Measurements from ENCODE around the gene C1orf122. TPM values are rescaled to one million over a fixed set of nuclear protein-coding genes. Genes with fewer than 3 reads are reported as not detected.
A peak's percentile ranks its signal among the peaks of the same experiment; 100 is the strongest.
"Not testable (repeated sequence)": the region's sequence is repeated elsewhere in the genome, so short reads cannot be mapped to it uniquely, and the experiment has no call there.

Gene C1orf122
- total RNA-seq, result 10 to 100 TPM; 19.1 to 22.2 TPM

DNA sequence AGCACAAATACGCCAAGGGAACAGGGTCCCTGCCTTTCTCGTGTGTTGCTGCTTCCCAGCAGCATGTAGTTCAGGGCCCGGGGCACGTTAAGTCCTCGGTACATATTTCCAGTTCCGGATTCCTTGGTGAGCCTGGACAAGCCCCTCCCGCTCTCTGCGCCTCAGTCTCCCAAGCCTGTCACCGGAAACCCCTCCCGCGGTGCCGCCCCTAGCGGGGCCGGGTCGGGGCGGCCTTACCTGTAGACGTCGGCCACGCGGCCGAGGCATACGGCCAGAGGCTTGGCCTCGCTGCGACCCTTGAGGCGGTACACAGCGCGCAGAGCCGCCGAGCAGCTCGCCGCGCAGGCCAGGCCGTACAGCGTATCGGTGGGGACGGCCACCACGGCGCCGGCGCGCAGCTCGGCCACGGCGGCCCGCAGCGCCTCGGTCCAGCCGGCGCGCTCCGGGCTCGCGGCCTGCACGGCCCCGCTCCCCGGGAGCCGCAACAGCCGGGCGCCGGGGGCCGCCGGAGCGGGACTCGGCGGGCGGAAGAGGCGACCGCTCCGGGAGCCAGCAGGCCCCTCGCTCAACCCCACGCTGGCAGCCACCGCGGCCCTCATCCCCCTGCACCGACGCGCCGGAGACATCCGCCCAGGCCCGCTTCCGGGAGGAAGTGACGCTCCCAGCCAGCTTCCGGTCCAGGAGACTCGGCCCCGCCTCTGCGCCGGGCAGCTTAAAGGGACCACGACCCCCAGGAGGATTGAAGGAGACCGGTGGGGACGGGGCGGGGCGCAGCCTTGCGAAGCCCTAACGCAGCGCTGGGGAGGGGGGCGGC is at the start of gene C1orf122, which contains the start of gene YRDC:
C1orf122 (plus strand) TSS at position 236 of the 814 bp plus-strand sequence. CDS start 615 bp downstream, outside the sequence.
YRDC (minus strand) TSS at position 654 of the 814 bp plus-strand sequence; CDS start at position 626, 28 bp downstream.
- peak; percentile 95 for DNase-seq
- peak within 1 kb of the TSS; percentile 98 for H3K27ac Mint-ChIP-seq
- H3K4me1 Mint-ChIP-seq (ENCODE audit: low read depth), result peaks cover 34% of the 10 kb centered on the region
- H3K4me3 Mint-ChIP-seq, result peak within 1 kb of the TSS; percentile 91
- peaks cover 43% of the 10 kb centered on the region for H3K36me3 Mint-ChIP-seq (ENCODE audit: low read depth)
- peak; percentile 91 for ATAC-seq
- no peaks in the 10 kb centered on the region for H3K27me3 Mint-ChIP-seq (ENCODE audit: low read depth)
- POLR2A ChIA-PET, result interaction anchor here (0.6 to 2.9 kb wide), 17 partner anchors 10 to 293 kb away, joined by 3 to 19 read pairs (median 4); partner anchors contain the start of genes CDCA8, MEAF6 and MTF1
- no peaks in the 10 kb centered on the region for H3K9me3 Mint-ChIP-seq (ENCODE audit: insufficient read depth)
- CTCF ChIA-PET, result interaction anchor here (0.7 to 3.1 kb wide), 10 partner anchors 15 to 204 kb away, joined by 3 to 44 read pairs (median 3); partner anchors contain the start of genes MTF1 and SF3A3

DNA sequence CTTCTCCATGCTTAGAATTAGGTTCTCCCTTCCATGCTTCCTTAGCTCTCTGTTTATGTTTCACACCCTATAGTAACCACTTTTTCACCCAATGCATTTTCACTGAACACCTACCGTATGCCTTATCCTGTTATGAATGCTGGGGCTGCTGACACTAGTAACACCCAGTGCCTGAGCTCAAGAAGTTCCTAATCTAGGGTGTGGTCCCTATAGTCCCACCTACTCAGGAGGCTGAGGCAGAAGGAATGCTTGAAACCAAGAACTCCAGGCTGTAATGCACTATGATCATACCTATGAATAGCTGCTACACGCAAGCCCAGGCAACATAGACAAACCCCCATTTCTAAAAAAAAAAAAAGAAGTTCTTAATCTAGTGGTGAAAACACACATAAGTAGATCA is 48.1 kb upstream of the C1orf122 start:
- peaks cover 3% of the 10 kb centered on the region for H3K4me1 Mint-ChIP-seq (ENCODE audit: low read depth)
- no peak for ATAC-seq
- H3K27ac Mint-ChIP-seq, result no peak overlapping the region
- H3K9me3 Mint-ChIP-seq (ENCODE audit: insufficient read depth), result no peaks in the 10 kb centered on the region
- H3K27me3 Mint-ChIP-seq (ENCODE audit: low read depth), result peaks cover 34% of the 10 kb centered on the region
- H3K4me3 Mint-ChIP-seq, result no peak overlapping the region
- POLR2A ChIA-PET, result no interaction called here
- CTCF ChIA-PET, result no interaction called here
- no peak for DNase-seq
- H3K36me3 Mint-ChIP-seq (ENCODE audit: low read depth), result no peaks in the 10 kb centered on the region

DNA sequence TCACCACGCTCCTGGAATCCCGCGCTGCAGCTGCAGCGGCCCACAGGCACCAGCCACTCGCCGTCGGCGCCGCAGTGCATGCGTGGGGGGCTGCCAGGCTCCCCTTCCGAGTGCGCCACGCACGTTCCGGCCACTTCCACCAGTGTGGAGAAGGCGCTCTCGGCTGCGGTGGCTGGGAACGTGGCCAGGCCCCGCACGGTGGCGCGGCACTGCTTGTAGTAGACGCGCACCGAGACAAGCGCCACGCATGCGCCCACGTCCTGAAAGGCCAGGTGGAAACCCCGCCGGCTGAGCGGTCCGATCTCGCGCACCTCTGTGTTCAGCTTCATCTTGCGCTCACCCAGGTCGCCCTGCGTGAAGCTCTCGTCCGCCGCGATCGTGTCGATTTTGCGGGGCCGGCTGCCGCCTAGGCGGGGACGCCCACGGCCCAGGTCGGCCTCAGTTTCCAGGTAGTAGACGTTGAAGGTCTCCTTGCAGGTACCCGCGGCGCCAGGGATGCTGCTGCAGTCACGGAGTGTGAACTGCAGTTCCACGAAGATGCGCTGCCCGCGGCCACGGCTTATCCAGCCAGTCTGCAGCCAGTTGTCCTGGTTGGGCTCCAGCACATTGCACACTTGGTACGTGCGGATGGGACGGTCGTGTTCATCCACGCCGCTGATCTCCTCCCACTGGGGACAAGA is 46.0 kb upstream of the C1orf122 start:
- POLR2A ChIA-PET, result no interaction called here
- H3K9me3 Mint-ChIP-seq (ENCODE audit: insufficient read depth), result no peaks in the 10 kb centered on the region
- H3K4me1 Mint-ChIP-seq (ENCODE audit: low read depth), result peaks cover 5% of the 10 kb centered on the region
- CTCF ChIA-PET, result no interaction called here
- no peaks in the 10 kb centered on the region for H3K36me3 Mint-ChIP-seq (ENCODE audit: low read depth)
- H3K27me3 Mint-ChIP-seq (ENCODE audit: low read depth), result peaks cover 39% of the 10 kb centered on the region
- no peak overlapping the region for H3K4me3 Mint-ChIP-seq
- no peak overlapping the region for H3K27ac Mint-ChIP-seq
- ATAC-seq (no peak), DNase-seq (no peak)

DNA sequence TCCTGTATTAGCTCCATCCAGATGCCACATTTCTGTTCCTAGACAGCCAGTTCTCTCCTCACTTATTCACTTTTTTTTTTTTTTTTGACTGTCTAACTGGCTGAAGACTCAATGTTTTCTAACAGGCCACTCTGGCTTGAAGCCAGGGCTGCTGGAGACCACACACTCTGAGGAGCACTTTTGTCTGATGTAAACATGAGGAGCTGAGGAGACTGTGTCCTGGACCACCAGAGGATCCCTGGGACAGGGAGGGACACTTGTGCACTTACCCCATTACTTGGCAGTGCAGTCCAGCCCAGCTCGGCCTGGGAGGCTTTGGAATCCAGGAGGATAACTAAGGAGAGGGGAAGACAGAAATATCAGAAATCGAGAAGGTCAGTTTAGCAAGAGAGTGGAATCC is 45.1 kb upstream of the C1orf122 start:
- DNase-seq (no peak), ATAC-seq (no peak)
- H3K27ac Mint-ChIP-seq, result no peak overlapping the region
- POLR2A ChIA-PET, result no interaction called here
- H3K4me3 Mint-ChIP-seq, result no peak overlapping the region
- CTCF ChIA-PET, result no interaction called here
- no peaks in the 10 kb centered on the region for H3K9me3 Mint-ChIP-seq (ENCODE audit: insufficient read depth)
- H3K4me1 Mint-ChIP-seq (ENCODE audit: low read depth), result peaks cover 5% of the 10 kb centered on the region
- H3K36me3 Mint-ChIP-seq (ENCODE audit: low read depth), result no peaks in the 10 kb centered on the region
- peaks cover 48% of the 10 kb centered on the region for H3K27me3 Mint-ChIP-seq (ENCODE audit: low read depth)

DNA sequence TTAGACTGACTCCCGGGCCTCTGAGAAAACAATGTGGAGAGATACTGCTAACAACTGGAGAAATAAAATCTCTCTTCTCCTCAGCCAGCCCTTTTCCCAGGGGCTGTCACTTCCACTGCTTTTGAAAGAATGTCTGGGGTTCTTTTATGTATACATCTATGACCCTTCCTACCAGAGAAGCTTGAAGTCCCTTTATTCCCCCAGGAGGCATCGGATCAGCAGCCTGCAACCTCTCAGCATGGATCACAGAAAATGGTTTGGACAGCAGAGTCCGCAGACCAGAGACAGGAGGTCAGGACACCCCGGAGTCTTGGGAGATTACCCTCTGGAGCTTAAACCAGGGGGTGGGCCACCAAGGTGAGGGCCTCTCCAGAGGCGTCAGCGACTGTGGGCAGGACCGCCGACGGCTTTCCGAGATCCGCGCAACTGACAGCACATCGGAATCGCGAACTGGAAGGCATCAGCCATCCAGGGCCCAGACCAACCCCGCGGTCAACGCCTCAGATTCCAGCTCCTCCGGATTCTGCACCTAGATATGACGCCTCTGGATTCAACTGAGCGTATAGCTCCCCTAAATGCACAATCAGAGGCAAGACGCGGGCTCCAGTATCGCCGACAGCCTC is 43.7 kb upstream of the C1orf122 start:
- peaks cover 56% of the 10 kb centered on the region for H3K27me3 Mint-ChIP-seq (ENCODE audit: low read depth)
- H3K27ac Mint-ChIP-seq, result no peak overlapping the region
- H3K36me3 Mint-ChIP-seq (ENCODE audit: low read depth), result no peaks in the 10 kb centered on the region
- ChIA-PET CTCF (no interaction called here), POLR2A (no interaction called here)
- no peaks in the 10 kb centered on the region for H3K9me3 Mint-ChIP-seq (ENCODE audit: insufficient read depth)
- DNase-seq (no peak), ATAC-seq (no peak)
- peaks cover 5% of the 10 kb centered on the region for H3K4me1 Mint-ChIP-seq (ENCODE audit: low read depth)
- no peak overlapping the region for H3K4me3 Mint-ChIP-seq

DNA sequence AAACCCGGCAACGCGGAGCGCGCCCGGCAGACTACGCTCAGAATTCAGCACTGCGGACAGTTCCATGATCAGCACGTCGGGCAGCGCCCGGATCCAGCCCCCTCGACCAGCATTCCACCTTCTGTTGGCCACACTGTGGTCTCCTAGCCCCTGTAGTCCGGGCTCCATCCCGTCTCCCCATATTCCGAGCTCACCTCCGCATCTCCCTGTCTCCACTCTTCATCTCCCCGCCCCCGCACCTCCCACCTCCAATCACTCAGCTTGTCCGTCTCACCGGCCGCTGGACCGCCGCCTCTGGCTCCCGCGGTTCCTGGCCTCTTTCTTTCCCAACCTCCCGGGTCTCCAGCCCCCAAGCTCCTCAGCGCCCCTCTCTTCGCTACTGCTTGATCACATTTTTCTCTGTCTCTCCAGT is 43.2 kb upstream of the C1orf122 start:
- Mint-ChIP-seq H3K27ac (no peak overlapping the region), H3K4me1 (ENCODE audit: low read depth) (peaks cover 5% of the 10 kb centered on the region), H3K4me3 (no peak overlapping the region), H3K36me3 (ENCODE audit: low read depth) (no peaks in the 10 kb centered on the region), H3K27me3 (ENCODE audit: low read depth) (peaks cover 59% of the 10 kb centered on the region), H3K9me3 (ENCODE audit: insufficient read depth) (no peaks in the 10 kb centered on the region)
- POLR2A ChIA-PET, result no interaction called here
- DNase-seq, result peak; percentile 72
- CTCF ChIA-PET, result no interaction called here
- ATAC-seq, result peak; percentile 85

DNA sequence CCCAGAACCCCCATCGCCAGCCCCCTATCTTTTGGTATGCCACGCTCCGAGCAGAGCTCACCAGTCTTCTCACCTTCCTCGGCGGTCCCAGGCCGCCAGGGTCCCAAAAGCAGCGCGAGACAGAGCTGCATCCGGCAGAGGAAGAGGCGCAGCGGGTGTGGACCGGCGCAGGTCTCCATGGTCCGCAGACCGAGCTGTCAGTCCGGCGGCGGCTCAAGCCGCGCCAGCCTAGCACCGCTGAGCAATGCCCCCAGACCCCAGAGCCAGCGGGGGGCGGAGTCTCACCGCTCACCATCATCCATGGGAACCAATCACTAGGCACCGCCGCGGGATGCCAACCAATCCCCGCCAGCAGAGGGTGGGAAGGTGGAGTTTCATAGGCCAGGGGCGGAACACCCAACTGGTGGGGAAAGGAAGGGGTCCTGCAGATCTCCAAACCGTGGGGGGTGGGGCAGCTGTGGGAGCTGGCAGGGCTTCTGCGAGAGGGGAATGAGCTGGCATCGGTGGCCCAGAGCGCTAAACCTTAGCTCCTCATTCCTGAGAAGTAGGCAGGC is 42.6 kb upstream of the C1orf122 start, which contains the start of gene EPHA10:
EPHA10 (minus strand) TSS at position 233 of the 554 bp plus-strand sequence; CDS start at position 179, 54 bp downstream.
- peaks cover 61% of the 10 kb centered on the region for H3K27me3 Mint-ChIP-seq (ENCODE audit: low read depth)
- H3K9me3 Mint-ChIP-seq (ENCODE audit: insufficient read depth), result no peaks in the 10 kb centered on the region
- ChIA-PET CTCF (interaction anchor here (1.7 kb wide), 1 partner anchor 10 kb away, joined by 4 read pairs; no protein-coding TSS in a partner anchor), POLR2A (no interaction called here)
- H3K4me1 Mint-ChIP-seq (ENCODE audit: low read depth), result peaks cover 5% of the 10 kb centered on the region
- DNase-seq (no peak), ATAC-seq (no peak)
- H3K4me3 Mint-ChIP-seq, result no peak within 1 kb of the TSS
- H3K27ac Mint-ChIP-seq, result no peak within 1 kb of the TSS
- no peaks in the 10 kb centered on the region for H3K36me3 Mint-ChIP-seq (ENCODE audit: low read depth)

DNA sequence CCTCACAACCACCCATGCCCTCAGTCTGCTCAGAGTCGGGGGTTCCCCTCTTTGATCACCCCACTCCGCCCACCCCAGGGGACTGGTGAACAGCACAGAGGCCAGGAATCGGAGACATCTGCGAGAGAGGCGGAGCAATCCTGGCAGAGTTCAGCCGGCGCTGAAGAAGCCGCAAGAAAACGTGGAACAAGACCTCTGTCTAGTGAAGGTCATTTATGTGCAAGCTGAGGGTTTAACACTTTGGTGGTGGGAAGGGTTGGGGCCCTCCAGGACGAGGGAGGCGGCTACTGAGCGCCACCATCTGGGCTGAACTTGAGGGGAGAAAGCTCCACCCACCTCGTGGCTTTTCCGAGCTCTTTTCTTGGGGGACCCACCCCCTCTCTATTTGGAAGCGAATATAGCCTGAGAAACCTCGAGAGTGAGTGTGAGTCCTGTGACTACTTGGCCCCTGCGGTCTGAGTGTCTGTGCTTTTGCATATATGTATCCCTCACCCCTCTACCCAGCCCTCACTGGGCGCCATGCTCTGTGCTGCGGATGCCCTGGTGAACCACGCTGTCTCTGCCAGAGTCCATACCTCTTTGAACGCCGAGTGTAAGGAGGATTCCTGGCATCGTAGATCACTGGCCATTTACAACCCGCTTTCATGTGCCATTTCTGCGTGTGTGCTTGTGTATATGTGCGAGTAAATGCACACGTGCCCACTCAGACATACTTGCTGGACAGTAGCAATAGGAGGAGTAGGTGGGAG is 41.5 kb upstream of the C1orf122 start:
- Mint-ChIP-seq H3K27ac (no peak overlapping the region), H3K27me3 (ENCODE audit: low read depth) (peaks cover 66% of the 10 kb centered on the region), H3K36me3 (ENCODE audit: low read depth) (no peaks in the 10 kb centered on the region), H3K4me1 (ENCODE audit: low read depth) (peaks cover 5% of the 10 kb centered on the region), H3K4me3 (no peak overlapping the region), H3K9me3 (ENCODE audit: insufficient read depth) (no peaks in the 10 kb centered on the region)
- DNase-seq (no peak), ATAC-seq (no peak)
- CTCF ChIA-PET, result interaction anchor here (1.7 kb wide), 2 partner anchors 11 to 163 kb away, joined by 3 to 4 read pairs; no protein-coding TSS in a partner anchor
- POLR2A ChIA-PET, result interaction anchor here (0.6 kb wide), 1 partner anchor 250 kb away, joined by 3 read pairs; no protein-coding TSS in a partner anchor

DNA sequence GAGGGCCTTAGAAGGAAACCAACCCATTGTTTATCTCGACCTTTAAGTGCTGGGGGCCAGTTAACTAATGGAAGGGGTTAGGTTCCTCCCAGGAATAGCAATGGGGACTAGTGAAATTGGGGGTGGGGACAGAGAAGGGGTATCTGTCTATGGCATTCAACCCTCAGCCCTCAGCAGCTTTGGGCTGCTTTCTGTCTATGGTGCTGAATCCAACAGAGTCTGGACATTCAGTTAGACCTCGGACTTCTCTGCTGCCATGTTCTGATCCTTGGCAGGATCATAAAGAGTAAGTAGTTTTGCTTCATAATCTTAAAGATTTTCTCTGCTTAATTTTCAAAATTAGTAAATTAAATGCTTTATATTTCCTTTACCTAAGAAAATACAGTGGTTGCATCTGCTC is 40.1 kb upstream of the C1orf122 start:
- H3K9me3 Mint-ChIP-seq (ENCODE audit: insufficient read depth), result no peaks in the 10 kb centered on the region
- H3K4me1 Mint-ChIP-seq (ENCODE audit: low read depth), result peaks cover 5% of the 10 kb centered on the region
- ATAC-seq, result no peak
- no peaks in the 10 kb centered on the region for H3K36me3 Mint-ChIP-seq (ENCODE audit: low read depth)
- no peak for DNase-seq
- H3K27me3 Mint-ChIP-seq (ENCODE audit: low read depth), result peaks cover 63% of the 10 kb centered on the region
- POLR2A ChIA-PET, result interaction anchor here (0.6 kb wide), 1 partner anchor 729 kb away, joined by 4 read pairs; no protein-coding TSS in a partner anchor
- CTCF ChIA-PET, result interaction anchor here (1.7 kb wide), 1 partner anchor 164 kb away, joined by 3 read pairs; no protein-coding TSS in a partner anchor
- no peak overlapping the region for H3K4me3 Mint-ChIP-seq
- H3K27ac Mint-ChIP-seq, result no peak overlapping the region

DNA sequence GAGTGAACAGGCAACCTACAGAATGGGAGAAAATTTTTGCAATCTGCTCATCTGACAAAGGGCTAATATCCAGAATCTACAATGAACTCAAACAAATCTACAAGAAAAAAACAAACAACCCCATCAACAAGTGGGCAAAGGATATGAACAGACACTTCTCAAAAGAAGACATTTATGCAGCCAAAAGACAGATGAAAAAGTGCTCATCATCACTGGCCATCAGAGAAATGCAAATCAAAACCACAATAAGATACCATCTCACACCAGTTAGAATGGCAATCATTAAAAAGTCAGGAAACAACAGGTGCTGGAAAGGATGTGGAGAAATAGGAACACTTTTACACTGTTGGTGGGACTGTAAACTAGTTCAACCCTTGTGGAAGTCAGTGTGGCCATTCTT is 36.1 kb upstream of the C1orf122 start:
- H3K4me1 Mint-ChIP-seq (ENCODE audit: low read depth); DNase-seq; H3K27ac Mint-ChIP-seq; H3K36me3 Mint-ChIP-seq (ENCODE audit: low read depth); H3K9me3 Mint-ChIP-seq (ENCODE audit: insufficient read depth); ATAC-seq; CTCF ChIA-PET; H3K4me3 Mint-ChIP-seq: not testable (repeated sequence)
- POLR2A ChIA-PET, result interaction anchor here (0.6 kb wide), 1 partner anchor 435 kb away, joined by 3 read pairs; no protein-coding TSS in a partner anchor
- H3K27me3 Mint-ChIP-seq (ENCODE audit: low read depth), result peaks cover 29% of the 10 kb centered on the region

Measured in activated CD8-positive, alpha-beta T cell treated with anti-CD3 and anti-CD28 coated beads, Interleukin-2, amount 10 ng/mL, durations not matched to agents 7 days and 5 days (primary cell).